ENCODE results near the gene LRRK1.

LRRK1 gene

DNA sequence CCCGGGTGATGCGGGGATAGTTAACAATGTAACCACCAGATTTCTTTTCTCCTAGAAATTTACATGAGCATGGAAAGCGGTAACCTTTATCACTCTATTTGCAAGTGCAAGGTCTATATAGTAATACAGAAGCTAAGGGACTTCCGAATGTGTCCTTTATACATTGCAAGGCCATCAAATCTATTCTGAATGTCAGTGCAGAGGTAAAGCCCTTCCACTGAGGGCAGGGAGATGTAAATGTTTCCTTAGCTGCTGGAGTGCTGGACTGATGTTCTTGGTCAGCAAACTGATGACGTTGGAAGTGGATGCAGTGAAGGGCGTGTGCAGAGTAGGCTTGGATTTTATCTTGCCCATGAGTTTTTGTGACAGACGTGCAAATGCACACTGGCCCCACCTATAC, 33.3 kb upstream of the LRRK1 start:
- TF ChIP-seq, protein P1, sequence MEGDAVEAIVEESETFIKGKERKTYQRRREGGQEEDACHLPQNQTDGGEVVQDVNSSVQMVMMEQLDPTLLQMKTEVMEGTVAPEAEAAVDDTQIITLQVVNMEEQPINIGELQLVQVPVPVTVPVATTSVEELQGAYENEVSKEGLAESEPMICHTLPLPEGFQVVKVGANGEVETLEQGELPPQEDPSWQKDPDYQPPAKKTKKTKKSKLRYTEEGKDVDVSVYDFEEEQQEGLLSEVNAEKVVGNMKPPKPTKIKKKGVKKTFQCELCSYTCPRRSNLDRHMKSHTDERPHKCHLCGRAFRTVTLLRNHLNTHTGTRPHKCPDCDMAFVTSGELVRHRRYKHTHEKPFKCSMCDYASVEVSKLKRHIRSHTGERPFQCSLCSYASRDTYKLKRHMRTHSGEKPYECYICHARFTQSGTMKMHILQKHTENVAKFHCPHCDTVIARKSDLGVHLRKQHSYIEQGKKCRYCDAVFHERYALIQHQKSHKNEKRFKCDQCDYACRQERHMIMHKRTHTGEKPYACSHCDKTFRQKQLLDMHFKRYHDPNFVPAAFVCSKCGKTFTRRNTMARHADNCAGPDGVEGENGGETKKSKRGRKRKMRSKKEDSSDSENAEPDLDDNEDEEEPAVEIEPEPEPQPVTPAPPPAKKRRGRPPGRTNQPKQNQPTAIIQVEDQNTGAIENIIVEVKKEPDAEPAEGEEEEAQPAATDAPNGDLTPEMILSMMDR (IDR thresholded peaks at IDR 0.05) = no peak

DNA sequence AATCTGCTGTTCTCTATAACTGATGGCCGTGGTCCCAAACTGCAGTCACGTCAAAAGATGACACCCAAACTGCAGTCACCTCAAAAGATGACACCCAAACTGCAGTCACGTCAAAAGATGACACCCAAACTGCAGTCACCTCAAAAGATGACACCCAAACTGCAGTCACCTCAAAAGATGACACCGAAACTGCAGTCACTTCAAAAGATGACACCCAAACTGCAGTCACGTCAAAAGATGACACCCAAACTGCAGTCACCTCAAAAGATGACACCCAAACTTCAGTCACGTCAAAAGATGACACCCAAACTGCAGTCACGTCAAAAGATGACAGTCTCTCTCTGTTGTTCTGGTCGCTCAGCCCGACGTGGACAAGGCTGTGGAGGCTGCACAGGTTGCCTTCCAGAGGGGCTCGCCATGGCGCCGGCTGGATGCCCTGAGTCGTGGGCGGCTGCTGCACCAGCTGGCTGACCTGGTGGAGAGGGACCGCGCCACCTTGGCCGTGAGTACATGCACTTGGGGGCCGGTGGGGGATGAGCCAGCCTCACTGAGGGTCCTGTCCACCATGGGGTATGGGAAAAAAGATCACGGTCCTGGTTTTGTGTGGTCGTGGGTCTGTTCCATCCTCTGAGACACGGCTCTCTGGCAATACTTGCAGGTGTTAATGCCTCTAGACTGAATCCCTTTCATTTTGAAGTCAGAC, 31.8 kb upstream of the LRRK1 start:
- TF ChIP-seq, protein P1 (IDR thresholded peaks at IDR 0.05) = no peak

DNA sequence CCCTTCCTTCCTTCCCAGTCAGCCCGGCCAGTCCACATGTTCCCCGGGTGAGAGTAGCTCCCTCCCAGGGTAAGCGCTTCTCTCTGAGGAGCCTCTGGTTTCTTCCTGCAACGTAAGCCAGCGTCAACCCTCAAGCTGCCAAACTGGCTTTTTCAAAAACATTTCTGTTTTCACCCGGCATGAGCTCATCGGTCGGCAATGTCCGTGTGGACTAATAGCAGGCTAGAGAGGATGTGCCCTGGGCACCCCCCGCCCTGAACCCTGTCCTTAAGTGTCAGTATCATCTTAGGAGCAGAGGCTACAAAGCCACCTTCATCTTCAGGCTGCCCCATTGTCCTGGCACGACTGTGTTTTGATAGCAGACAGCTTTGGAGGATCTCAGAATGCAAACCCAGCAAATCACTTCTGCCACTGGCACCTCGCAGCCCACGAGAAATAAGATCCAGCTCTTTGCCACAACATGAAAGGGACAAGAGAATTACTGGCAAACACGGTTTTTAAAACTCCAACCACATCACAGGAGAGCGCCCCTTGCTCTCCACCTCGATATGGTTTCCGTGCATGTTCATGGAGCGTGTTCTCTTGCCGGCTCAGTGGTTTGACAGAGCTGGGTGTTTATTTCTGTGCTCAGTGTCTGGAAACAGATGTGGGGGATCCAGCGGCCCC, 29.6 kb upstream of the LRRK1 start:
- TF ChIP-seq, protein P1 (IDR thresholded peaks at IDR 0.05) = no peak

DNA sequence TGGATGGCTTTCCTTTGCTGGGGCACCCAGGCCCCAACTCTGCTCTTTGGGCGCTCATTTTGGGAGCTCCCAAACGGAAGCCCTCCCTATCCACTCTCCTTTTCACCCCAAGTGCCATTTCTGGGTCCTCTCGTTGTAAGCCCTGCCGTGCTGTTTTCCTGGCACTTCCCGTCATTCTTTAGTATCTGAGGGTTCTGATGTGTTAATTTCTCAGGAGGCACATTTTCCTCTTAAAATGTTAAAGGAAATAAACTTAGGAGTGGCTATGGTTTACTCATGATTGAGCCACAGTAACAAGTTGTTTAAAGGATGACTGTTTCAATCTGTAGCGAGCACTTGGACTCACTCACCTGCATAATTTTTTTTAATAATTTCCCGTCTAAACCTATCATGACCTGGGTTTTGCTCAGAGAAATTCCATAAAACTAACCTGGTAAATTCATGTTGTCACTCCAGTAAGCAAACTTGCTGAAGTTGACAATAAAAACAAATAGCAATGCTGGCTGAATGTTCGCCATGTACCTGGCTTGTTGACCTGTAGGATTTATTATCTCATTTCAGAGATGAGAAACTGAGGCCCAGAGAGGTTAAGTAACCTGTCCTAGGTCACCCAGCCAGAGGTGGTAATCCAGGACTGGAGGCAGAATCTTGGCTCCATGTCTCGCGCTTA, 29.0 kb upstream of the LRRK1 start:
- TF ChIP-seq, protein P1 (IDR thresholded peaks at IDR 0.05) = no peak

DNA sequence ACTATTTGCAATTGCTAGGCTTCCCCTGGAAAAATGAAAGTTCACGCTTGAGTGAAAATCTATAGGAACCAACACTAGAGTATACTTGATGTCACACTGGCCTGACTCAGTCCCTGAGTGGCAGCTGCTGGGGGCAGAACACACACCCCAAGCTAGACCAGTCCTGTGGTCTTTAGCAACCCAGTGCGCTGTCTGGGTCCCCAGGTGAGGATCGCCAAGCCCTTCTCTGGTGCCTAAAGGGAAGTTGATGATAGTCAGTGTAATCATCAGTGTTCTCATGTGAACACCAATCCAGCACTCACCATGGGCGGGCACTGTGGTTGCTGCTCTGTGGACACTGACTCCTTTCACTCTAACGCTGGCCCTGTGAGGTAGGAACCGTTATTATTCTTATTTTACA, 28.3 kb upstream of the LRRK1 start:
- TF ChIP-seq, protein P1 (IDR thresholded peaks at IDR 0.05) = no peak

DNA sequence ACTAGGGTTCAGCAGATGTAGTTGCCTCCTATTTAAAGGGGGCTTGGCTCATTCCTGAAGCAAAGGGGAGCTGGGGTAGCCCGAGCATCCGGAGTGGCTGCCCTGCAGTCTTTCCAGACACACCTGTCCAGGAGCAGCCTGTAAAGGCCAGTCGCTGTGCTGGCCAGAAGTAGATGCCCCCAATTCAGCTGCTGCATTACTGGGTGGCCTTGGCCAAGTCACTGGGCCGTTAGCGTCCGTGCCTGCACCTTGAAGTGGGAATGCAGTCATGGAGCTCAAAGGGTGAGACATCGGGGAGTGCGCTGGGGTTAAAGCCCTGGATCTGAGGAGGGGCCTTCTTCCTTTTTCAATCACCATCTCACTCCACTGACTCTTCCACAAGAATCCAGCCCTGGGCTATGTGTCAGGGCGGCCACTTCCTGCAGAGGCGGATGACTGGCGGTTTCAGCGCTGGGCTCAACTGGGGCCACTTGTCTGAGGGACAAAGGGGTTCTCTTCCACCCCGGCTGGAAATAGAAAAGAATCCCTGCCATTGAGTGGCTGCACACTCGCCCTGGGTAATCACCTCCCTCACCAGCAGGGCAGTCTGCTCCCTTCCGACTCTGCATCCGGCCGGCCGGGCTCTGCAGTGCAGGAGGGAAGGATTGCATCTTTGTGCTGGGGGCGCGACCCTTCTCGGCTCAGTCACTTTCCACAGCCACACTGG, 27.7 kb upstream of the LRRK1 start:
- TF ChIP-seq, protein P1 (IDR thresholded peaks at IDR 0.05) = no peak

DNA sequence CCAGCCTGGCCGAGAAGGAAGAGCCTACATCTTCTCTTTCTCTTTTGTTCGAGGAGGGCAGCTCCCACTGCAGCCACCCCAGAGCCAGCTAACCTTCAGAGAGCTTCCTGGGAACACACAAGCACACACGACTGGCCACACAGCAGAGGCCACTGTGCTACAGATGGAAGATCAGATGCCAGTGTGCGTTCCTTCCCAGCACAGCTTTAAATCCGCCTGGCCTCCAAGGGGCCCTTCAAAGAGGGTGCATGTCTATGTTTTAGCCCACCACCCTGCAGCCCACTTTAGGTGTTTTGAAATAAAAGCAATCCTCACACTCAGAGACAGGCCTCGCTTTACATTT, 27.2 kb upstream of the LRRK1 start:
- TF ChIP-seq, protein P1 (IDR thresholded peaks at IDR 0.05) = no peak
